ENCODE data around the gene CASP2. TPM values are rescaled to one million over a fixed set of nuclear protein-coding genes. Genes with fewer than 3 reads are reported as not detected.

CASP2 gene
- total and polyA plus RNA-seq, 2 of the 13 experiments (the other 11 are each of a cell fraction or from before 2014, with no cell fraction given), result 10.2 to 13.7 TPM

DNA sequence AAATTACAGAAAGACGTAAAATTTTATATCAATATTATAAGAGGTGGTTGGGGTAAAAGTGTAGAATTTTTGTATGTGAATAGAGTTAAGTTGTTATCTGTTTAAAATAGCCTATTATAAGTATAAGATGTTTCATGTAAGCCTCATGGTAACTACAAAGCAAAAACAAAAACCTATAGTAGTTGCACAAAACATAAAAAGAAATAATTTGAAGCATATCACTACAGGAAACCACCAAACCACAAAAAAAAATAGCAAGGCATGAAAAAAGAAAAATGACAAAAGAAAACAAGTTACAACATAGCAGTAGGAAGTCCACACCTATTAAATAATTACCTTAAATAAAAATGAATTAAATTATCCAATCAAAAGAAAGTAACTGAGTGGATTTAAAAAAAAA is 37.3 kb upstream of the CASP2 start:
- Histone ChIP-seq H4K20me1 (ENCODE audit: insufficient read depth, low read length) (no peaks in the 10 kb centered on the region), H3K27ac (ENCODE audit: extremely low read length, insufficient read depth, low read length) (no peak overlapping the region), H3K4me3 (replicated peaks in 1 of 3; ENCODE audit: insufficient read depth in 1 of 3, low read depth in 2 of 3, low read length in 3 of 3) (no peak overlapping the region), H3K9me3 (ENCODE audit: low read length) (no peaks in the 10 kb centered on the region), H3K36me3 (replicated peaks in 1 of 2; ENCODE audit: control insufficient read depth in 1 of 2, insufficient read depth in 2 of 2, low read length in 2 of 2) (no peaks in the 10 kb centered on the region), H3K9ac (ENCODE audit: insufficient read depth, low read depth, low read length) (no peak overlapping the region), H3K27me3 (ENCODE audit: control insufficient read depth in 1 of 2, insufficient read depth in 2 of 2, low read length in 2 of 2) (no peaks in the 10 kb centered on the region), H3K4me1 (ENCODE audit: insufficient read depth, low read length) (peaks cover 16% of the 10 kb centered on the region), H2AFZ (ENCODE audit: low read length) (no peak overlapping the region), H3K4me2 (ENCODE audit: low read depth, low read length) (no peak overlapping the region), H3K79me2 (ENCODE audit: insufficient read depth, low read length) (no peaks in the 10 kb centered on the region)
- no peak for DNase-seq (ENCODE audit: low spot score)
- WGBS (ENCODE audit: low lambda C conversion rate), result 78% methylated on average over 1 of the region's 1 CpG
- FAIRE-seq, result no peak
- intact Hi-C loops (cut with micrococcal nuclease; ENCODE audit: unreplicated experiment), result no loop called here
- no TSS peak for BruUV-seq (replicated peaks)
- CTCF ChIA-PET (ENCODE audit: low intra/inter-chr PET ratio, low total read pairs), result no interaction called here
- no peak for ATAC-seq
- in situ Hi-C loops (cut with HindIII; ENCODE audit: extremely low pct_ligation_motif_present, low pct_unique_long_range_greater_than_20kb), result no loop called here
- POLR2A ChIA-PET, result interaction anchor here (2.7 kb wide), 1 partner anchor 12 kb away, joined by 26 read pairs; the partner anchor contains the start of gene GSTK1
- TF ChIP-seq ZNF34 (CRISPR knock-in tag; IDR thresholded peaks at IDR 0.05; ENCODE audit: borderline replicate concordance) (no peak), E2F5 (CRISPR knock-in tag; conservative IDR thresholded peaks at IDR 0.05) (no peak), SNAI1 (CRISPR knock-in tag; IDR thresholded peaks at IDR 0.05; ENCODE audit: borderline replicate concordance) (no peak), RAD21 (CRISPR knock-in tag; IDR thresholded peaks at IDR 0.05) (no peak), ZZZ3 (CRISPR knock-in tag; IDR thresholded peaks at IDR 0.05; ENCODE audit: borderline replicate concordance) (no peak), ZNF614 (CRISPR knock-in tag; IDR thresholded peaks at IDR 0.05; ENCODE audit: borderline replicate concordance) (no peak), THAP9 (CRISPR knock-in tag; IDR thresholded peaks at IDR 0.05; ENCODE audit: borderline replicate concordance) (no peak), ASH2L (IDR thresholded peaks at IDR 0.05; ENCODE audit: insufficient read length, low read depth, low read length) (no peak), SMAD1 (CRISPR knock-in tag; IDR thresholded peaks at IDR 0.05; ENCODE audit: borderline replicate concordance, low read depth) (no peak), ARID2 (CRISPR knock-in tag; IDR thresholded peaks at IDR 0.05; ENCODE audit: borderline replicate concordance) (no peak), SAFB2 (CRISPR knock-in tag; IDR thresholded peaks at IDR 0.05; ENCODE audit: borderline replicate concordance, low read depth) (no peak)
- TF ChIP-seq, protein P1, sequence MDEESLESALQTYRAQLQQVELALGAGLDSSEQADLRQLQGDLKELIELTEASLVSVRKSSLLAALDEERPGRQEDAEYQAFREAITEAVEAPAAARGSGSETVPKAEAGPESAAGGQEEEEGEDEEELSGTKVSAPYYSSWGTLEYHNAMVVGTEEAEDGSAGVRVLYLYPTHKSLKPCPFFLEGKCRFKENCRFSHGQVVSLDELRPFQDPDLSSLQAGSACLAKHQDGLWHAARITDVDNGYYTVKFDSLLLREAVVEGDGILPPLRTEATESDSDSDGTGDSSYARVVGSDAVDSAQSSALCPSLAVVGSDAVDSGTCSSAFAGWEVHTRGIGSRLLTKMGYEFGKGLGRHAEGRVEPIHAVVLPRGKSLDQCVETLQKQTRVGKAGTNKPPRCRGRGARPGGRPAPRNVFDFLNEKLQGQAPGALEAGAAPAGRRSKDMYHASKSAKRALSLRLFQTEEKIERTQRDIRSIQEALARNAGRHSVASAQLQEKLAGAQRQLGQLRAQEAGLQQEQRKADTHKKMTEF (CRISPR knock-in tag; IDR thresholded peaks at IDR 0.05), result no peak
- TF ChIP-seq, protein P2, sequence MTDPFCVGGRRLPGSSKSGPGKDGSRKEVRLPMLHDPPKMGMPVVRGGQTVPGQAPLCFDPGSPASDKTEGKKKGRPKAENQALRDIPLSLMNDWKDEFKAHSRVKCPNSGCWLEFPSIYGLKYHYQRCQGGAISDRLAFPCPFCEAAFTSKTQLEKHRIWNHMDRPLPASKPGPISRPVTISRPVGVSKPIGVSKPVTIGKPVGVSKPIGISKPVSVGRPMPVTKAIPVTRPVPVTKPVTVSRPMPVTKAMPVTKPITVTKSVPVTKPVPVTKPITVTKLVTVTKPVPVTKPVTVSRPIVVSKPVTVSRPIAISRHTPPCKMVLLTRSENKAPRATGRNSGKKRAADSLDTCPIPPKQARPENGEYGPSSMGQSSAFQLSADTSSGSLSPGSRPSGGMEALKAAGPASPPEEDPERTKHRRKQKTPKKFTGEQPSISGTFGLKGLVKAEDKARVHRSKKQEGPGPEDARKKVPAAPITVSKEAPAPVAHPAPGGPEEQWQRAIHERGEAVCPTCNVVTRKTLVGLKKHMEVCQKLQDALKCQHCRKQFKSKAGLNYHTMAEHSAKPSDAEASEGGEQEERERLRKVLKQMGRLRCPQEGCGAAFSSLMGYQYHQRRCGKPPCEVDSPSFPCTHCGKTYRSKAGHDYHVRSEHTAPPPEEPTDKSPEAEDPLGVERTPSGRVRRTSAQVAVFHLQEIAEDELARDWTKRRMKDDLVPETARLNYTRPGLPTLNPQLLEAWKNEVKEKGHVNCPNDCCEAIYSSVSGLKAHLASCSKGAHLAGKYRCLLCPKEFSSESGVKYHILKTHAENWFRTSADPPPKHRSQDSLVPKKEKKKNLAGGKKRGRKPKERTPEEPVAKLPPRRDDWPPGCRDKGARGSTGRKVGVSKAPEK (CRISPR knock-in tag; IDR thresholded peaks at IDR 0.05; ENCODE audit: borderline replicate concordance), result no peak
